ENCODE measurements around the gene CMC2. TPM values are rescaled to one million over a fixed set of nuclear protein-coding genes. Genes with fewer than 3 reads are reported as not detected.

CMC2 gene
- total RNA-seq, 4 donors from 2014 or later, result 19.6 to 52.9 (median 32.6) TPM

DNA sequence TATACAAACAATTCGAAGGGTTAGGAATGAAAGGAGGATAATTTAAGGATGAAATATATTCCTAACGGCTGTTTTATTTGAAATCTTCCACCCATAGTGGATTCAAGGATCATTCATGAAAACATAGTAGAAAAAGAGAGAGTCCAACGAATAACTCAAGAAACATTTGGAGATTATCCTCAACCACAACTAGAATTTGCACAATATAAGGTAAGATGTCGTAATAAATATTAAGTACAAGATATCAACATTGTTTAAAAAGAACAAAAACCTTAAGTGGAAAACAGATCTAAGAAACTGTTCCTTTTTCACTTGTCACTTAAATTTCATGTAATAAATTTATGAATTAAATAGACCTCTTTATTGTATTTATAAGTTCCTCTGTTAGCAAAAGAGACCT lies 19.7 kb upstream of the CMC2 start:
- no peak overlapping the region for H3K4me3 ChIP-seq (ENCODE audit: low read depth, poor library complexity, severe bottlenecking)
- TF ChIP-seq CTCF (IDR thresholded peaks at IDR 0.05), result no peak
- no peak for TF ChIP-seq POLR2A (IDR thresholded peaks at IDR 0.05)
- DNase-seq (ENCODE audit: low spot score in 2 of 2), result no peak
- intact Hi-C loops (cut with DNase I; ENCODE audit: low total_unique reads), result no loop called here
- 94% methylated on average over 4 of the region's 4 CpGs for WGBS, 2 donors

DNA sequence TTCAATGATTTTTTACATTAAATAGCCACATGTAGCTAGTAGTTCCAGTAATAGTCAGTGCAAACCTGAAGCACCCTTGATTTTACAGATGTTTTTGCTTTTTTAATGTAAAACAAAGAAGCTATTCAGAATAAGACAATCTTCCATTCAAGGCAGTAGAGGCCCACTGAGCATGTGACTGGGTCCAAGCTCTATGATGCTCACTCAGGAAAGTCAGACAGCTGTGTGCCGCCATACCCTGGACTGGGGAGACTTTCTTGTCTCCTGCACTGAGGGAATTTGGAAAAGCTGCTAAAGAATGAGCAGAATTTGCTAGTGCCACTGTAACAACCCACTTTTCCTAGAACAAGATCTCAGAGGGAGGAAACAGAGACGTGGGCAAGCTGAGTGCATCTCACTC lies 11.8 kb upstream of the CMC2 start:
- H3K4me3 ChIP-seq (ENCODE audit: low read depth, poor library complexity, severe bottlenecking), result no peak overlapping the region
- intact Hi-C loops (cut with DNase I; ENCODE audit: low total_unique reads), result no loop called here
- no peak for TF ChIP-seq POLR2A (IDR thresholded peaks at IDR 0.05)
- TF ChIP-seq CTCF (IDR thresholded peaks at IDR 0.05), result no peak
- no peak for DNase-seq (ENCODE audit: low spot score in 2 of 2)
- 91 to 96% methylated on average over 2 of the region's 2 CpGs for WGBS, 2 donors

DNA sequence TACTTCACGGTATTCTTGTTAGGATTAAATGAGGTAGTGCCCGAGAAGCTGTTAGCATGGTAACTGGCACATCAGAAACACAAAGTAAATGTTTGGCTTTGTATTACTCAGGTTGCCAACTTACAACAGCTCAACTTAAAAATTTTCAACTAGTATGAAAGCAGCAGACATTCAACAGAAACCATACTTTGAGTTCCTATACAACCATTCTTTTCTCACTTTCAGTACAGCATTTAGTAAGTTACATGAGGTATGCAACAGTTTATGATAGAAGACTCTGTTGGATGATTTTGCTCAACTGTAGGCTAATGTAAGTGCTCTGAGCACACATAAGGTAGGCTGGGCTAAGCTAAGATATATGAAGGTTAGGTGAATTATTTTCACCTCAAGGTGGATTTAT lies 8.0 kb upstream of the CMC2 start:
- 91 to 97% methylated on average over 2 of the region's 2 CpGs for WGBS, 2 donors
- H3K4me3 ChIP-seq (ENCODE audit: low read depth, poor library complexity, severe bottlenecking), result no peak overlapping the region
- DNase-seq (ENCODE audit: low spot score in 2 of 2), result no peak
- intact Hi-C loops (cut with DNase I; ENCODE audit: low total_unique reads), result no loop called here
- TF ChIP-seq POLR2A (IDR thresholded peaks at IDR 0.05) (no peak), CTCF (IDR thresholded peaks at IDR 0.05) (no peak)

DNA sequence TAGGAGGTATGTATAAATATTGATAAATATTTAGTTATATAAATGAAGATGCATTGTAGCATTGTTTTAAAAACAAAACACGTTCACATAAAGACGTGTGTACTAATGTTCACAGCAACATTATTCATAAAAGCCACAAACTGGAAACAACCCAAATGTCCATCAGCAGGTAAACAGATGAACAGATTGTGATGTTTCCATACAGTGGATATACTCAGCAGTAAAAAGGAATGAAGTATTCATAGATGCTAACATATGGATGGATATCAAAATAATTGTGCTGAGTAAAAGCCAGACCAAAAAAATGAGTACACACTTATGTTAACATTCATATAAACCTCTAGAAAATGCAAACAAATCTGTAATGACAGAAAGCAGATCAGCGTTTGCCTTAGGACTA lies 6.3 kb upstream of the CMC2 start:
- TF ChIP-seq POLR2A (IDR thresholded peaks at IDR 0.05), result no peak
- no peak for TF ChIP-seq CTCF (IDR thresholded peaks at IDR 0.05)
- DNase-seq (ENCODE audit: low spot score in 2 of 2), result no peak
- WGBS, 2 donors, result 90 to 91% methylated on average over 3 of the region's 3 CpGs

DNA sequence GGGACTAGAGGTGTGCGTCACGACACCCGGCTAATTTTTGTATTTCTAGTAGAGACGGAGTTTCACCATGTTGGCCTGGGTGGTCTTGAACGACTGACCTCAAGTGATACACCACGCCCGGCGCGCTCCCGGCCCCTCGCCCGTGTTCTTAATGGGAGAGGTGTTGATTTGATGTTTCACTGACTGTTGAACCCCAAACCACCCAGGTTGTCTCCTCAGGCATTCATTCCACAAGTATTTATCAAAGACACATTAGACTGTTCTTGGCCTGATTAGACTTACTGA lies 1.8 kb upstream of the CMC2 start:
- no peak overlapping the region for H3K4me3 ChIP-seq (ENCODE audit: low read depth, poor library complexity, severe bottlenecking)
- no peak for DNase-seq (ENCODE audit: low spot score in 2 of 2)
- intact Hi-C loops (cut with DNase I; ENCODE audit: low total_unique reads), result no loop called here
- no peak for TF ChIP-seq CTCF (IDR thresholded peaks at IDR 0.05)
- TF ChIP-seq POLR2A (IDR thresholded peaks at IDR 0.05), result no peak
- 94% methylated on average over 12 of the region's 12 CpGs for WGBS, 2 donors

More for the DNA sequence above, 6.3 kb upstream of the CMC2 start:
- H3K4me3 ChIP-seq (ENCODE audit: low read depth, poor library complexity, severe bottlenecking), result no peak overlapping the region
- intact Hi-C loops (cut with DNase I; ENCODE audit: low total_unique reads), result no loop called here

DNA sequence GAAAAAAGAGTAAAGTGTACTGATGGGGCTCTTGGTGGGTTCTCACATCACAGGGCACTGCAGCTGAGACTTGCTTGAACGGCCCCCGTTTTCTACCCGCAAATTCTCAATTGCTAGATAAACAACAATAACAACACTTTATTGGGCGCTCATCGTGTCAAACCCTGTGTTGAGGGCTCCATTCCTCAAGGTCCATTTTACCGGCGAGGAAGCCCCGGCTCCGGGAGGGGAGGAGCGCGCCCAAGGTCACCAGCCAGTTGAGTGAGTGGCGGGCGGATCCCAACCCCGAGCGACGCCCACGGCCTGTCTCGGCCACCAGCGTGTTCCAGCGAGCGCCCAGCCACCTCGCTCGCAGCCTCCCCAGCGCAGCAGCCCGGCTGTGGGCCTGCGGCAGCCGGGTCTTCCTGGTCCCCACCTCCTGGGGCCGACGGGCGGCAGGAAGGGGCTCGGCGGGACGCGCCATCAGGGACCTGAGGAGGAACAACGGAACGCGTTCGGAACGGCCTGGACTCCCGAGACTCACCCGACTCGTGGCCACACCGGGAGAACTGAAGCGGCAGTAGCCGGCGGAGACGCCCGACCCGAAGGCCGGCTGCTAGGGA lies 373 bp downstream of the CMC2 start:
- peak; percentile 61 to 95 for DNase-seq (ENCODE audit: low spot score in 2 of 2)
- intact Hi-C loops (cut with DNase I; ENCODE audit: low total_unique reads), result no loop called here
- TF ChIP-seq POLR2A (IDR thresholded peaks at IDR 0.05) (no peak), CTCF (IDR thresholded peaks at IDR 0.05) (no peak)
- 0 to 1% methylated on average over 22 to 23 of the region's 50 CpGs for WGBS, 2 donors
- peak overlapping the region; percentile 96 for H3K4me3 ChIP-seq (ENCODE audit: low read depth, poor library complexity, severe bottlenecking)

Measured in lower leg skin (tissue), 4 donors.